D721Med (cell line): ENCODE results near the gene CHAMP1.
A peak's percentile ranks its signal among the peaks of the same experiment; 100 is the strongest.
"Not testable (repeated sequence)": the region's sequence is repeated elsewhere in the genome, so short reads cannot be mapped to it uniquely, and the experiment has no call there.

ENCODE experiments used
- DNase-seq: peaks from one replicate; pipeline ENCODE4 v3.0.0; 2011; ENCODE audit warnings: low spot score; ENCODE audit not compliant: insufficient read length
- FAIRE-seq: peaks from 2 replicates; lab custom pipeline; 2011; peaks lifted over from hg19 to GRCh38; lab: Jason Lieb, UNC
- CTCF ChIP-seq: IDR thresholded peaks from 2 replicates; pipeline ENCODE4 v1.5.1; 2012; ENCODE audit warnings: mild to moderate bottlenecking, control low read depth; ENCODE audit not compliant: insufficient read depth; ENCODE audit errors: missing control alignments

CHAMP1 gene

GRCh38 chr13:114330086-114330485 is 15.8 kb downstream of the CHAMP1 start:
- no peak for TF ChIP-seq CTCF
- no peak for FAIRE-seq
- DNase-seq = no peak

DNA sequence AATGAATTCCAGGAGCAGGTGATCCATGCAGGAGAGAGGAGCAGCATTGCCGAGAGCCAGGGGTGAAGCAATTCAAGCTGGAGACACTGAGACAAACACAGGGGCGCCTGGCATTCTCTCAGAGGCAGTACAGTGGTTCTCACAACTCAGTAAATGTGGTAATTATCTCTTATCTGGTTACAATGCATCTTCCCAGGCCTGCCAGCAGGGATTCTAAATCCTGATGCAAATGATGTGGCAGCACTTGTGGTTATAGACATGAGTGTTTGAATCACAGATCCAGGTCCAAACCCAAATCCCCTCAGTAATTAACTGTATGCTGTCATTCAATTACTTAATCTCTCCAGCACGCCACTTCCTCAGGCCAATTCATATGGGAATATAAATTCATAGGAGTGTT is 19.6 kb downstream of the CHAMP1 start:
- not testable (repeated sequence) for FAIRE-seq

GRCh38 chr13:114334305-114335053 is 20.2 kb downstream of the CHAMP1 start:
- DNase-seq = no peak
- TF ChIP-seq CTCF = no peak
- no peak for FAIRE-seq

More for the DNA sequence above, 19.6 kb downstream of the CHAMP1 start:
- DNase-seq = not testable (repeated sequence)

DNA sequence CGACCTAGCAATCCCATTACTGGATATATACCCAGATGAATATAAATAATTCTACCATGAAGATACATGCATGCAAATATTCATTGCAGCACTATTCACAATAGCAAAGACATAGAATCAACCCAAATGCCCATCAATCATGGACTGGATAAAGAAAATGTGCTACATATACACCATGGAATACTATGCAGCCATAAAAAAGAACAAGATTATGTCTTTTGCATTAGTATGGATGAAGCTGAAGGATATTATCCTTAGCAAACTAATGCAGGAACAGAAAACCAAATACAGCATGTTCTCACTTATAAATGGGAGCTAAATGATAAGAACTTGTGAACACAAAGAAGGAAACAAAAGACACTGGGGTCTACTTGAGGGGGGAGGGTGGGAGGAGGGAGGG is 22.2 kb downstream of the CHAMP1 start:
- not testable (repeated sequence) for DNase-seq, FAIRE-seq

DNA sequence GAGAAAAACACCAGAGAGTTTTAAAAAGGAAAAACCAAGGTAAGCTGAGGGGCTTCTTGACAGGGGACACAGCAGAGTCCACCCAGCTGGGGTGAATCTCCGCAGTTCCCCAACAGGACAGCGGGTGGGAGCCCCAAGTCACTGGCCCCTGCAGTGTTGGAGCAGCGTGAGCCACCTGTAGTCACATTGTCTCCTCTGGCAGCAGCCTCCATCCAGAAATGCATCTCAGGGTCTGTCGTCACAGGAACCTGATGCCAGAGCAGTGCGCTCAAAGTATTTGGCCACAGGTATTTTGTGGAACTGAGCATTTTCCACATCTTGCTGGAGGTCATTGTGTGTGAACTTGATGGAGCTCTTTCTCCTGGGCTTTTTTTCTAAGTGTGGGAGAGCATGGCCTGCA is 24.7 kb downstream of the CHAMP1 start:
- DNase-seq (no peak), FAIRE-seq (no peak)
- no peak for TF ChIP-seq CTCF

GRCh38 chr13:114339857-114340534 is 25.7 kb downstream of the CHAMP1 start:
- DNase-seq = no peak
- no peak for FAIRE-seq
- peak; percentile 54 for TF ChIP-seq CTCF

DNA sequence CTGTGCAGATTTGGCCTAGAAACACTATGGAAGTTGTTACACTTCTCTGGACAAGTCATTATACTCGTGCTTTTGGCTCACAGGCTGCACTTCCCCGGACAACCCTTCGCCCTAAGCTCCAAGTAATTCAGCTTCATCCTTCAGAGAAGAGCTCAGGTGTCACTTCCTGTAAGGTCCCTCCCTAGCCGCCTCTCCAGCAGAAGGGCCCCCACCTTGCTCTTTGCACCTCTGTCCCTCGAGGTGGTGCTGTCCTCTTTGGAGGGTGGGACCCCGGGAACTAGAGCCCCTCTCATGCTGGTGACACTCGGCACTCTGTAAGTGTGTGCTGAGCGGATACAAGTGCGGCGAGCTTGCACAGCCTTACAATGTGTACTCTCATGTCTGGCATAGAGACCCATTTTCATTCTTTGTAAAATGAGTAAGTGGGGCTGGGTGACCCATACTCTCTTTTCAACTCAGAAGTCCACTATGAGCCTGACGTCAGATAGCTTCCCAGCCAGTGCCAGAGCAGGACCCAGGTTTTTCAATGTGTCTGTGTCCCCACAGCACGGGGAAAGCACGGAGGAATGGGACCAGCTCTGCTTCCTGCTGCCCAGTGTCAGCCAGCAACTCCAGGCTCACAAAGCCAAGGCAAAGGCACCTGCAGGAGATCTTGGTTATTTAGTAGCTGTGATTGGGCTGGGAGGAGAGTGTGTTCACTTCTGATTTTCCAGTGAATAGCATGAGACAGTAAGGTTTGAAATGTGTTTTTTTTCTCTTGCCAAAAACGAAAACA is 26.9 kb downstream of the CHAMP1 start:
- DNase-seq = no peak
- no peak for TF ChIP-seq CTCF
- no peak for FAIRE-seq

GRCh38 chr13:114347256-114347655 is 33.0 kb downstream of the CHAMP1 start:
- not testable (repeated sequence) for DNase-seq, FAIRE-seq
